ENCODE results near the gene GPR42. TPM values are rescaled to one million over a fixed set of nuclear protein-coding genes. Genes with fewer than 3 reads are reported as not detected.

Gene GPR42, protein sequence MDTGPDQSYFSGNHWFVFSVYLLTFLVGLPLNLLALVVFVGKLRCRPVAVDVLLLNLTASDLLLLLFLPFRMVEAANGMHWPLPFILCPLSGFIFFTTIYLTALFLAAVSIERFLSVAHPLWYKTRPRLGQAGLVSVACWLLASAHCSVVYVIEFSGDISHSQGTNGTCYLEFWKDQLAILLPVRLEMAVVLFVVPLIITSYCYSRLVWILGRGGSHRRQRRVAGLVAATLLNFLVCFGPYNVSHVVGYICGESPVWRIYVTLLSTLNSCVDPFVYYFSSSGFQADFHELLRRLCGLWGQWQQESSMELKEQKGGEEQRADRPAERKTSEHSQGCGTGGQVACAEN
- total RNA-seq (2021), result not detected in 2 replicates
- not detected for Bru-seq, nascent RNA
- not detected for BruChase-seq, experiment 1, labeled RNA remaining after a 2-hour chase
- BruChase-seq, experiment 2, labeled RNA remaining after a 6-hour chase, result not detected
- long read RNA-seq, result 0 reads

DNA sequence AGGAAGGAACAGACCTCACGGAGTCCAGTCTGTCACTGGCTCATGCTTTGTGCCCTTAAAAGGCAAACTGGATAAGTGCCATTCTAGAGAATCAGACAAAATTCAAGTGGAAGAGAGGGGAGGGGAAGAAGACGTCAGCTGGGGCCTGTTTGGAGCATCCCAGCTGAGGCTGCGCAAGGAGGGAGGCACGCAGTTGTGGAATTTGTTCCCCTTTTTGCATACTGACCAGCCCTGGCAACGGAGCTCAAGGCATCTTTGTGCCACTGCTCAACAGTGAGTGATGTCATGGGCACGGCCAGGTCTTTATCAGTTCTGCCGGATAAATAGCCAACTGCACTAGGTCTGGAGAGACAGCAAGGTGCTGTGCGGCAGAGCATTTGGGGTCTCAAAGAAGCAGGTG, at the start of gene GPR42:
Gene GPR42 (plus strand): TSS at position 347 of the 400 bp plus-strand sequence. CDS start 292 bp downstream, outside the sequence.
- DNase-seq (ENCODE audit: low spot score), result no peak
- intact Hi-C loops (cut with micrococcal nuclease; ENCODE audit: unreplicated experiment), result no loop called here
- H3K27ac ChIP-seq (ENCODE audit: low read depth, low read length, poor library complexity, severe bottlenecking), result no peak within 1 kb of the TSS
- H3K4me3 ChIP-seq (ENCODE audit: low read depth, low read length, poor library complexity, severe bottlenecking), result no peak within 1 kb of the TSS
- no TSS peak for BruUV-seq (replicated peaks)
- no peaks in the 10 kb centered on the region for H3K36me3 ChIP-seq (ENCODE audit: insufficient read depth, low read length, poor library complexity, severe bottlenecking)
- TF ChIP-seq, protein P1, sequence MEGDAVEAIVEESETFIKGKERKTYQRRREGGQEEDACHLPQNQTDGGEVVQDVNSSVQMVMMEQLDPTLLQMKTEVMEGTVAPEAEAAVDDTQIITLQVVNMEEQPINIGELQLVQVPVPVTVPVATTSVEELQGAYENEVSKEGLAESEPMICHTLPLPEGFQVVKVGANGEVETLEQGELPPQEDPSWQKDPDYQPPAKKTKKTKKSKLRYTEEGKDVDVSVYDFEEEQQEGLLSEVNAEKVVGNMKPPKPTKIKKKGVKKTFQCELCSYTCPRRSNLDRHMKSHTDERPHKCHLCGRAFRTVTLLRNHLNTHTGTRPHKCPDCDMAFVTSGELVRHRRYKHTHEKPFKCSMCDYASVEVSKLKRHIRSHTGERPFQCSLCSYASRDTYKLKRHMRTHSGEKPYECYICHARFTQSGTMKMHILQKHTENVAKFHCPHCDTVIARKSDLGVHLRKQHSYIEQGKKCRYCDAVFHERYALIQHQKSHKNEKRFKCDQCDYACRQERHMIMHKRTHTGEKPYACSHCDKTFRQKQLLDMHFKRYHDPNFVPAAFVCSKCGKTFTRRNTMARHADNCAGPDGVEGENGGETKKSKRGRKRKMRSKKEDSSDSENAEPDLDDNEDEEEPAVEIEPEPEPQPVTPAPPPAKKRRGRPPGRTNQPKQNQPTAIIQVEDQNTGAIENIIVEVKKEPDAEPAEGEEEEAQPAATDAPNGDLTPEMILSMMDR (conservative IDR thresholded peaks at IDR 0.05; ENCODE audit: low read depth, low read length), result no peak
- no peak for TF ChIP-seq EZH2 (IDR thresholded peaks at IDR 0.05; ENCODE audit: borderline replicate concordance, low read depth, low read length, poor library complexity, severe bottlenecking)
- POLR2A ChIA-PET (ENCODE audit: low non-redundant PET), result no interaction called here
- H3K4me1 ChIP-seq (ENCODE audit: insufficient read depth, low read length, poor library complexity, severe bottlenecking), result peaks cover 6% of the 10 kb centered on the region
- H3K27me3 ChIP-seq (replicated peaks; ENCODE audit: insufficient read depth, low read depth, low read length, poor library complexity), result peaks cover 10% of the 10 kb centered on the region
- no peaks in the 10 kb centered on the region for H3K9me3 ChIP-seq (ENCODE audit: low read depth, low read length, poor library complexity, severe bottlenecking)
- CTCF ChIA-PET, result no interaction called here

DNA sequence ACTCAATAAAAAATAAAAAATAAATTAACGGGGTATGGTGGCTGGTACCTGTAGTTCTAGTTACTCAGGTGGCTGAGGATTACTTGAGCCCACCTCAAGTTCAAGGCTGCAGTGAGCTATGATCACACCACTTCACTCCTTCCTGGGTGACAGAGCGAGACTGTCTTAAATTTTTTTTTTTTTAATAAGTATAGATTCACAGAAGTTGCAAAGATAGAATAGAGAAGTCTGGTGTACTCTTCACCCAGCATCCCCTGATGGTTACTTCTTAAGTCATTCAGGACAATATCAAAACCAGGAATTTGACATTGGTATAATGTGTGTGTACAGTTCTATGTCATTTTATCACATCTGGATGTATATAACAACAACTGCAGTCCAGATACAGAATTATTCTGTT, 49.6 kb upstream of the GPR42 start:
- Histone ChIP-seq H3K27me3 (replicated peaks; ENCODE audit: insufficient read depth, low read depth, low read length, poor library complexity) (peaks cover 6% of the 10 kb centered on the region), H3K4me1 (ENCODE audit: insufficient read depth, low read length, poor library complexity, severe bottlenecking) (no peaks in the 10 kb centered on the region), H3K27ac (ENCODE audit: low read depth, low read length, poor library complexity, severe bottlenecking) (no peak overlapping the region), H3K9me3 (ENCODE audit: low read depth, low read length, poor library complexity, severe bottlenecking) (no peaks in the 10 kb centered on the region), H3K36me3 (ENCODE audit: insufficient read depth, low read length, poor library complexity, severe bottlenecking) (no peaks in the 10 kb centered on the region), H3K4me3 (ENCODE audit: low read depth, low read length, poor library complexity, severe bottlenecking) (no peak overlapping the region)
- no peak for TF ChIP-seq EZH2 (IDR thresholded peaks at IDR 0.05; ENCODE audit: borderline replicate concordance, low read depth, low read length, poor library complexity, severe bottlenecking)
- TF ChIP-seq, protein P1 (conservative IDR thresholded peaks at IDR 0.05; ENCODE audit: low read depth, low read length), result no peak
- POLR2A ChIA-PET (ENCODE audit: low non-redundant PET), result no interaction called here
- CTCF ChIA-PET, result no interaction called here
- intact Hi-C loops (cut with micrococcal nuclease; ENCODE audit: unreplicated experiment), result no loop called here
- no TSS peak for BruUV-seq (replicated peaks)
- DNase-seq (ENCODE audit: low spot score), result no peak

DNA sequence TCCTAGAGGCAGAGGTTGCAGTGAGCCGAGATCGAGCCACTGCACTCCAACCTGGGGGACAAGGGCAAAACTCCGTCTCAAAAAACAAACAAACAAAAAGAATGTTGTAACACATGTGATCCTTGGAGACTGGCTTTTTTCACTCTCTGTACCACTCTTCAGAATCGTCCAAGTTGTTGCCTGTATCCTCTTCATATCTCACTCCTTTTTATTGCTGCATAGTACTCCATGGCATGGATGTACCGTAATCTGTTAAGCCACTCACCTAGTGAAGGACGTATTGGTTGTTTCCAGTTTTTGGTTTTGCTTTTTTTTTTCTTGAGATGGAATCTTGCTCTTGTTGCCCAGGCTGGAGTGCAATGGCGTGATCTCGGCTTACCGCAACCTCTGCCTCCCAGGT, 48.9 kb upstream of the GPR42 start:
- CTCF ChIA-PET, result no interaction called here
- no peak for DNase-seq (ENCODE audit: low spot score)
- no peaks in the 10 kb centered on the region for H3K9me3 ChIP-seq (ENCODE audit: low read depth, low read length, poor library complexity, severe bottlenecking)
- no peak overlapping the region for H3K27ac ChIP-seq (ENCODE audit: low read depth, low read length, poor library complexity, severe bottlenecking)
- H3K36me3 ChIP-seq (ENCODE audit: insufficient read depth, low read length, poor library complexity, severe bottlenecking), result no peaks in the 10 kb centered on the region
- POLR2A ChIA-PET (ENCODE audit: low non-redundant PET), result no interaction called here
- BruUV-seq (replicated peaks), result no TSS peak
- H3K4me1 ChIP-seq (ENCODE audit: insufficient read depth, low read length, poor library complexity, severe bottlenecking), result no peaks in the 10 kb centered on the region
- TF ChIP-seq, protein P1 (conservative IDR thresholded peaks at IDR 0.05; ENCODE audit: low read depth, low read length), result no peak
- no peak for TF ChIP-seq EZH2 (IDR thresholded peaks at IDR 0.05; ENCODE audit: borderline replicate concordance, low read depth, low read length, poor library complexity, severe bottlenecking)
- no peak overlapping the region for H3K4me3 ChIP-seq (ENCODE audit: low read depth, low read length, poor library complexity, severe bottlenecking)
- intact Hi-C loops (cut with micrococcal nuclease; ENCODE audit: unreplicated experiment), result no loop called here
- peaks cover 6% of the 10 kb centered on the region for H3K27me3 ChIP-seq (replicated peaks; ENCODE audit: insufficient read depth, low read depth, low read length, poor library complexity)
